ENCODE measurements around the gene C9orf152. TPM values are rescaled to one million over a fixed set of nuclear protein-coding genes. Genes with fewer than 3 reads are reported as not detected.

Gene C9orf152, protein sequence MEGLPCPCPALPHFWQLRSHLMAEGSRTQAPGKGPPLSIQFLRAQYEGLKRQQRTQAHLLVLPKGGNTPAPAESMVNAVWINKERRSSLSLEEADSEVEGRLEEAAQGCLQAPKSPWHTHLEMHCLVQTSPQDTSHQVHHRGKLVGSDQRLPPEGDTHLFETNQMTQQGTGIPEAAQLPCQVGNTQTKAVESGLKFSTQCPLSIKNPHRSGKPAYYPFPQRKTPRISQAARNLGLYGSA
- under 0.01 TPM in 1 of 2 replicates, not detected in the other for total RNA-seq

DNA sequence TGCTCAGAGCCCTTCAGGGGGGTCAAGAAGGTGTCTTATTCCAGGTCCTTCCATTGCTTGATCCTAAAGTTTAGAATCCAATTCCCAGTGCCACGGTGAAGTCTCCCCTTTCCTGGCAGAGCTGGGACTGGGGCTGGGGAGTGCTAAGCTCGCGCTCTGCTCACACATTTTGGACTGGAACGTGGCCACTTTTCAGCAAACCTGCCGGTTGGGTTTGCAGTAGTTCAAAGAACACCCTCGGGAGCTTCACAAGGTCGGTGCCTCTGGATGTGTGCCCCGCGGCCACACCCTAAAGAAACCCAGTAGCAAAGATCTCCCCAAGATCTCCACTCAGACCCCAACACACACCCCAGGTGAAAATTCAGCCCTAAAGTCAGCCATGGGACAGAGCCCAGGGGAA, at the start of gene C9orf152:
C9orf152 (minus strand) TSS at position 129 of the 400 bp plus-strand sequence. CDS start 580 bp downstream, outside the sequence.

DNA sequence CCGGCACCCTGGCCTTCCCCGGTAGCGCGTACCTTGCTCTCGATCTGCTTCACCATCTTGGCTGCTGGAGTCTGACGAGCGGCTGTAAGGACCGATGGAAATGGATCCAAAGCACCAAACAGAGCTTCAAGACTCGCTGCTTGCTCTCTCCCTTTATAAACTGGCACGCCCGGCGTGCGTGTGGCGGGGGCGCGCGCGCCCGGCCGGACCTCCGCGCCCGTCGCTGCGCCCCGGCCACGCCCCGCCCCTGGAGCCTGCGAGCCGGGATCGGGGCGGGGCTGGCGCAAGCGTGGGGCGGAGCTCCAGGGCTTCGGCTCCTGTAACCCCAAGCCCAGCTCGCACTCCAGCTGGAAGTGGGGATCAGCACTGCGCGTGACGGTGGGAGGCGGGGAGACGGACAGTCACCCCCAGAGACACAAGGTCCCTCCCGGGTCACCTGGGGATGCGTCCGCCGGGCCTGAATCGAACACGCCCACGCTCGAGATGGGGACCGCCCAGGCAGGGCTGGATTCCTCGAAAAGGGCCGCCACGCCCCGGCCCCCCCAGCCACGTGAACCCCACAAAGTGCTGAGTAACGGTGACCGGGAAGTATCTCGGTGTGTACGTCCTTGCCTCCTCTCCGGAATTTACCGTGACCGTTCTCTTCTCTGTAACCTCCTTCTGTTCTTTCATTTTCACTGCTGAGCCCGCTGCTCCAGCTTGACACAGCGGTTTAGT, 48.6 kb upstream of the C9orf152 start, which contains the start of gene TXN:
TXN (minus strand) TSS at position 128 of the 717 bp plus-strand sequence; CDS start at position 56, 72 bp downstream.

Other genes with a start within 250 kb of the C9orf152 start
- gene TXN, start 48.3 kb upstream of the C9orf152 start, total RNA-seq = 370 and 447 TPM in 2 replicates
- gene TXNDC8, start 129.7 kb upstream of the C9orf152 start, total RNA-seq = not detected in 2 replicates

Data from uterine smooth muscle cell (primary cell).